ENCODE measurements around the gene NBAS.

DNA sequence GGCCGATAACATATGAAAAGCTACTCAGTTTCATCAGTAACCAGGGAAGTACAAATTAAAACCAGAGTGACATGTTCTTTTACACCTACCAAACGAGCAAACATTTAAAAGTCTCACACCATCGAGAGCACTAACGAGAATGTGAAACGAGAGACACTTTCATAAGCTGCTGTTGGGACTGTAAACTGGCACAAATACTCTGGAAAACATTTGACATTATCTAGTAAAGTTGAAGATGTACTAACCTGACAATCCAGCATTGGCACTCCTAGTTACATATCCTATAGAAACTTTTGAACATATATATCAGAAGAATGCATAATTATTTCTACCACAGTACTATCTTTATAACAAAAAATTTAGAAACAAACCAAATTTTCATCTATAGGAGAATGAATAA is 28.1 kb downstream of the NBAS start:
- TF ChIP-seq, protein P1, sequence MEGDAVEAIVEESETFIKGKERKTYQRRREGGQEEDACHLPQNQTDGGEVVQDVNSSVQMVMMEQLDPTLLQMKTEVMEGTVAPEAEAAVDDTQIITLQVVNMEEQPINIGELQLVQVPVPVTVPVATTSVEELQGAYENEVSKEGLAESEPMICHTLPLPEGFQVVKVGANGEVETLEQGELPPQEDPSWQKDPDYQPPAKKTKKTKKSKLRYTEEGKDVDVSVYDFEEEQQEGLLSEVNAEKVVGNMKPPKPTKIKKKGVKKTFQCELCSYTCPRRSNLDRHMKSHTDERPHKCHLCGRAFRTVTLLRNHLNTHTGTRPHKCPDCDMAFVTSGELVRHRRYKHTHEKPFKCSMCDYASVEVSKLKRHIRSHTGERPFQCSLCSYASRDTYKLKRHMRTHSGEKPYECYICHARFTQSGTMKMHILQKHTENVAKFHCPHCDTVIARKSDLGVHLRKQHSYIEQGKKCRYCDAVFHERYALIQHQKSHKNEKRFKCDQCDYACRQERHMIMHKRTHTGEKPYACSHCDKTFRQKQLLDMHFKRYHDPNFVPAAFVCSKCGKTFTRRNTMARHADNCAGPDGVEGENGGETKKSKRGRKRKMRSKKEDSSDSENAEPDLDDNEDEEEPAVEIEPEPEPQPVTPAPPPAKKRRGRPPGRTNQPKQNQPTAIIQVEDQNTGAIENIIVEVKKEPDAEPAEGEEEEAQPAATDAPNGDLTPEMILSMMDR (IDR thresholded peaks at IDR 0.05) = no peak
- TF ChIP-seq POLR2A (IDR thresholded peaks at IDR 0.05) (no peak), EP300 (IDR thresholded peaks at IDR 0.05) (no peak)

All from ovary (tissue), 3 donors.